ENCODE data around the gene PROSER3. TPM values are rescaled to one million over a fixed set of nuclear protein-coding genes. Genes with fewer than 3 reads are reported as not detected.

PROSER3 gene
- total RNA-seq, 1 donor: 9.5 TPM

DNA sequence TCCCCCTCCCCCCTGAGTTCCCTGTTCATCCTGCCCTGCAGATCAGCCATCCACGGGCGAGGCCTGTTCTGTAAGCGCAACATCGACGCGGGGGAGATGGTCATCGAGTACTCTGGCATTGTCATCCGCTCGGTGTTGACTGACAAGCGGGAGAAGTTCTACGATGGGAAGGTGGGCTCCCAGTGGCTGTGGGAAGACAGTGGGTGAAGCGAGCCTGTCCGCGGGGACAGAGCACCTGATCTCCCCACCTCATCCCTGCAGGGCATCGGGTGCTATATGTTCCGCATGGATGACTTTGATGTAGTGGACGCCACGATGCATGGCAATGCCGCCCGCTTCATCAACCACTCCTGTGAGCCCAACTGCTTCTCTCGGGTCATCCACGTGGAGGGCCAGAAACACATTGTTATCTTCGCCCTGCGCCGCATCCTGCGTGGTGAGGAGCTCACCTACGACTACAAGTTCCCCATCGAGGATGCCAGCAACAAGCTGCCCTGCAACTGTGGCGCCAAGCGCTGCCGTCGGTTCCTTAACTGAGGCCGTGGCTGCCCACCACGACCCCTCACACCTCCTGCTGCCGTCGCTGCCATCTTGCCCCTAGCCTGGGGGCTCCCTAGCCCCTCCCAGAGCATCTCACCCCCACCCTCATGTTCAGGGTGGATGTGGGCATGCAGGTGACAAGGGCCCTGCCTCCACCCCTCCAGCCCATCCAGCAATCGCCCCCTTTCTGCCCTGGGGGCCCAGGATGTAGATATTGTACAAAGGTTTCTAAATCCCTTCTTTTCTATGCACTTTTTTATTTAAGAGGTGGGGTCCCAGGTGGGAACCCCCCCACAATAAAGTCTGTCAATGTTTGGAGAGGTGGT lies 19.7 kb upstream of the PROSER3 start:
- H3K4me3 ChIP-seq (ENCODE audit: low read depth, low read length): no peak overlapping the region
- TF ChIP-seq, protein P1, sequence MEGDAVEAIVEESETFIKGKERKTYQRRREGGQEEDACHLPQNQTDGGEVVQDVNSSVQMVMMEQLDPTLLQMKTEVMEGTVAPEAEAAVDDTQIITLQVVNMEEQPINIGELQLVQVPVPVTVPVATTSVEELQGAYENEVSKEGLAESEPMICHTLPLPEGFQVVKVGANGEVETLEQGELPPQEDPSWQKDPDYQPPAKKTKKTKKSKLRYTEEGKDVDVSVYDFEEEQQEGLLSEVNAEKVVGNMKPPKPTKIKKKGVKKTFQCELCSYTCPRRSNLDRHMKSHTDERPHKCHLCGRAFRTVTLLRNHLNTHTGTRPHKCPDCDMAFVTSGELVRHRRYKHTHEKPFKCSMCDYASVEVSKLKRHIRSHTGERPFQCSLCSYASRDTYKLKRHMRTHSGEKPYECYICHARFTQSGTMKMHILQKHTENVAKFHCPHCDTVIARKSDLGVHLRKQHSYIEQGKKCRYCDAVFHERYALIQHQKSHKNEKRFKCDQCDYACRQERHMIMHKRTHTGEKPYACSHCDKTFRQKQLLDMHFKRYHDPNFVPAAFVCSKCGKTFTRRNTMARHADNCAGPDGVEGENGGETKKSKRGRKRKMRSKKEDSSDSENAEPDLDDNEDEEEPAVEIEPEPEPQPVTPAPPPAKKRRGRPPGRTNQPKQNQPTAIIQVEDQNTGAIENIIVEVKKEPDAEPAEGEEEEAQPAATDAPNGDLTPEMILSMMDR (IDR thresholded peaks at IDR 0.05; ENCODE audit: insufficient read depth, low read depth, low read length): no peak
- DNase-seq (ENCODE audit: low read depth): no peak

DNA sequence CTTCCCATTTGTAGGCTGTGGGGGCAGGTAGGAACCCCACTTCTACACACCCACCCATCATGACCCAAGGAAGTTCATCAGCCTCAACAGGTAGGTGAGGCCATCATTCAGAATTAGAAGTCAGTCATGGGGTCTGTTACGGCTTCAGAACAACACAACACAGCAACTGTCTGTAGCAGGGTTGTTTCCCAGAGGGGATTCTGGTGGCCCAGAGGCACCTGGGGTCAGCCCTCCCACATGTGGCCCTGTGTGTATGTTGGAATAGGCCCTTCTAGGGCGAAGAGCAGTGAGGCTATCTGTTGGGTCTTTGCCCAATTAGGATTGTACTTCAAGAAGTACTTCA lies 19.1 kb upstream of the PROSER3 start:
- no peak overlapping the region for H3K4me3 ChIP-seq (ENCODE audit: low read depth, low read length)
- DNase-seq (ENCODE audit: low read depth): no peak
- TF ChIP-seq, protein P1 (IDR thresholded peaks at IDR 0.05; ENCODE audit: insufficient read depth, low read depth, low read length): no peak

- TF ChIP-seq, protein P1 (IDR thresholded peaks at IDR 0.05; ENCODE audit: insufficient read depth, low read depth, low read length): no peak
- no peak for DNase-seq (ENCODE audit: low read depth)
- peak overlapping the region; percentile 62 for H3K4me3 ChIP-seq (ENCODE audit: low read depth, low read length)
These were observed 18.5 kb upstream of the PROSER3 start for GRCh38 chr19:35739275-35740107.

GRCh38 chr19:35740108-35740422 lies 17.9 kb upstream of the PROSER3 start:
- peak overlapping the region; percentile 62 for H3K4me3 ChIP-seq (ENCODE audit: low read depth, low read length)
- TF ChIP-seq, protein P1 (IDR thresholded peaks at IDR 0.05; ENCODE audit: insufficient read depth, low read depth, low read length): no peak
- DNase-seq (ENCODE audit: low read depth): no peak

- TF ChIP-seq, protein P1 (IDR thresholded peaks at IDR 0.05; ENCODE audit: insufficient read depth, low read depth, low read length): peak; percentile 25
- peak; percentile 98 for DNase-seq (ENCODE audit: low read depth)
- H3K4me3 ChIP-seq (ENCODE audit: low read depth, low read length): peak overlapping the region; percentile 64
These were observed 17.4 kb upstream of the PROSER3 start for GRCh38 chr19:35740423-35741202.

DNA sequence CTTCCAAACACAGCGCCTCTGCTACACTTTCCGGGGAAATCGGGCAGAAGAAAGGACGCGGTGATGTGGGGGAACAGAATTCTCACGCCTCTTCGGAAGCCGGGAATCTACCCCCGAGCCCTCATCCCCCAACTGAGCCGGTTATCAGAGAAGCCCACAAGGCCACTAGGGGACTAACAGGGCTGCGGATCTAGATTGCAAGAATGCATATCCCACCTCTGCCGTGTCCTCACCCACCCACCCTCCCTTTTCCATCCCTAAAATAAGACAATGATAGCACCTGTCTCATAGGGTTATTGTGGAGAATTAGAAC lies 16.8 kb upstream of the PROSER3 start:
- TF ChIP-seq, protein P1 (IDR thresholded peaks at IDR 0.05; ENCODE audit: insufficient read depth, low read depth, low read length): no peak
- H3K4me3 ChIP-seq (ENCODE audit: low read depth, low read length): peak overlapping the region; percentile 64
- no peak for DNase-seq (ENCODE audit: low read depth)
